ENCODE results near the gene S100A13. TPM values are rescaled to one million over a fixed set of nuclear protein-coding genes. Genes with fewer than 3 reads are reported as not detected.

S100A13 gene
- total and polyA plus RNA-seq, 9 of the 15 experiments (the other 6 are each of a cell fraction or from before 2014, with no cell fraction given) = 41.9 to 129 (median 58.0) TPM

GRCh38 chr1:153647346-153647714, 20.0 kb upstream of the S100A13 start (continued):
- TF ChIP-seq ZNF407 (IDR thresholded peaks at IDR 0.05; ENCODE audit: low read depth) = no peak
- TF ChIP-seq SPI1 (IDR thresholded peaks at IDR 0.05; ENCODE audit: borderline replicate concordance, low read depth, low read length) = no peak
- no peak for TF ChIP-seq HCFC1 (IDR thresholded peaks at IDR 0.05; ENCODE audit: low read depth, low read length)
- TF ChIP-seq ARID2 (IDR thresholded peaks at IDR 0.05) = no peak
- no peak for TF ChIP-seq ZBTB17 (CRISPR knock-in tag; IDR thresholded peaks at IDR 0.05)
- no peak for TF ChIP-seq DEAF1 (CRISPR knock-in tag; IDR thresholded peaks at IDR 0.05)
- peak; percentile 29; the same call in 1 of the 2 replicates for TF ChIP-seq ZNF3 (CRISPR knock-in tag; IDR thresholded peaks at IDR 0.05)
- TF ChIP-seq KLF10 (CRISPR knock-in tag; IDR thresholded peaks at IDR 0.05) = no peak
- no peak for TF ChIP-seq BCOR (IDR thresholded peaks at IDR 0.05)
- TF ChIP-seq ZNF766 (CRISPR knock-in tag; conservative IDR thresholded peaks at IDR 0.05) = no peak
- TF ChIP-seq MLX (CRISPR knock-in tag; conservative IDR thresholded peaks at IDR 0.05) = no peak
- no peak for TF ChIP-seq GABPB2 (CRISPR knock-in tag; conservative IDR thresholded peaks at IDR 0.05)
- peak; percentile 75; the same call in 1 of the 2 replicates for TF ChIP-seq MYNN (IDR thresholded peaks at IDR 0.05)
- no peak for TF ChIP-seq MYNN (CRISPR knock-in tag; IDR thresholded peaks at IDR 0.05)
- TF ChIP-seq POLR3A (IDR thresholded peaks at IDR 0.05; ENCODE audit: borderline replicate concordance, extremely low read depth, insufficient read depth, insufficient read length) = no peak
- TF ChIP-seq BMI1 (IDR thresholded peaks at IDR 0.05; ENCODE audit: low read length) = no peak
- TF ChIP-seq ZNF444 (CRISPR knock-in tag; IDR thresholded peaks at IDR 0.05) = no peak
- TF ChIP-seq ILF3 (IDR thresholded peaks at IDR 0.05; ENCODE audit: borderline replicate concordance) = 0 out of 2 replicates have a peak, but pooled peaks have one; percentile 18
- TF ChIP-seq ZNF830 (CRISPR knock-in tag; IDR thresholded peaks at IDR 0.05) = no peak
- TF ChIP-seq POLR2A (conservative IDR thresholded peaks at IDR 0.05) = peak; percentile 82
- no peak for TF ChIP-seq PHB (CRISPR knock-in tag; IDR thresholded peaks at IDR 0.05)
- TF ChIP-seq POLR2H (tag; IDR thresholded peaks at IDR 0.05; ENCODE audit: low read depth) = 0 out of 2 replicates have a peak, but pooled peaks have one; percentile 12

All from K562 (cell line).